Measurements from ENCODE around the gene NAB2. TPM values are rescaled to one million over a fixed set of nuclear protein-coding genes. Genes with fewer than 3 reads are reported as not detected.

Gene NAB2
- total and polyA plus RNA-seq, 10 of the 15 experiments (the other 5 are each of a cell fraction or from before 2014, with no cell fraction given) = 0.35 to 35.2 (median 15.3) TPM

DNA sequence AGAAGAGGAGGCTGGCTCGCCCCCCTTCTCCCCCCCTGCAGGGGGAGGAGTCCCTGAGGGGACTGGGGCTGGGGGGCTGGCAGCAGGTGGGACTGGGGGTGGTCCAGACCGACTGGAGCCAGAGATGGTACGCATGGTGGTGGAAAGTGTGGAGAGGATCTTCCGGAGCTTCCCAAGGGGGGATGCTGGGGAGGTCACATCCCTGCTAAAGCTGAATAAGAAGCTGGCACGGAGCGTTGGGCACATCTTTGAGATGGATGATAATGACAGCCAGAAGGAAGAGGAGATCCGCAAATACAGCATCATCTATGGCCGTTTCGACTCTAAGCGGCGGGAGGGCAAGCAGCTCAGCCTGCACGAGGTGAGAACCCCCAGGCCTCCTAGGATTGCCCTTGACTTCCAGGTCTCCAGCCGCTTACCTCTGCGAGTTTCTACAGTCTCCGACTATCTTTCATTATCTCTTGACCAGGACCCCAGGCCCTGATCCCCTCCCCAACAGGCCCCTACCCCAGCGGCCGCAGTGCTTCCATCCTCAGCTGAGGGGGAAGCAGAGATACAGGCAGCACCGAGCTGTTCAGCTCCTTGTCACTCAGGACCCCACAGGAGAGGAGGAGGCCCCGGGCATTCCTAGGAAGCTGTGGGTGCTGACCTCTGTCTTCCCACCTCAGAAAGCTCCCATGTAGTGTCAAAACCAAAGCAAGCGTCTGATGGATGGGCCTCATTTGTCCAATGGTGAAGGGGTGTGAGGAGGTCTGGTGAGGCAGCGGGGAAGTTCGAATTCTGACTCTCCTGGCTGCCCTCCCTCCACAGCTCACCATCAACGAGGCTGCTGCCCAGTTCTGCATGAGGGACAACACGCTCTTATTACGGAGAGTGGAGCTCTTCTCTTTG, 3.0 kb downstream of the NAB2 start (continued):
- TF ChIP-seq, protein P1, sequence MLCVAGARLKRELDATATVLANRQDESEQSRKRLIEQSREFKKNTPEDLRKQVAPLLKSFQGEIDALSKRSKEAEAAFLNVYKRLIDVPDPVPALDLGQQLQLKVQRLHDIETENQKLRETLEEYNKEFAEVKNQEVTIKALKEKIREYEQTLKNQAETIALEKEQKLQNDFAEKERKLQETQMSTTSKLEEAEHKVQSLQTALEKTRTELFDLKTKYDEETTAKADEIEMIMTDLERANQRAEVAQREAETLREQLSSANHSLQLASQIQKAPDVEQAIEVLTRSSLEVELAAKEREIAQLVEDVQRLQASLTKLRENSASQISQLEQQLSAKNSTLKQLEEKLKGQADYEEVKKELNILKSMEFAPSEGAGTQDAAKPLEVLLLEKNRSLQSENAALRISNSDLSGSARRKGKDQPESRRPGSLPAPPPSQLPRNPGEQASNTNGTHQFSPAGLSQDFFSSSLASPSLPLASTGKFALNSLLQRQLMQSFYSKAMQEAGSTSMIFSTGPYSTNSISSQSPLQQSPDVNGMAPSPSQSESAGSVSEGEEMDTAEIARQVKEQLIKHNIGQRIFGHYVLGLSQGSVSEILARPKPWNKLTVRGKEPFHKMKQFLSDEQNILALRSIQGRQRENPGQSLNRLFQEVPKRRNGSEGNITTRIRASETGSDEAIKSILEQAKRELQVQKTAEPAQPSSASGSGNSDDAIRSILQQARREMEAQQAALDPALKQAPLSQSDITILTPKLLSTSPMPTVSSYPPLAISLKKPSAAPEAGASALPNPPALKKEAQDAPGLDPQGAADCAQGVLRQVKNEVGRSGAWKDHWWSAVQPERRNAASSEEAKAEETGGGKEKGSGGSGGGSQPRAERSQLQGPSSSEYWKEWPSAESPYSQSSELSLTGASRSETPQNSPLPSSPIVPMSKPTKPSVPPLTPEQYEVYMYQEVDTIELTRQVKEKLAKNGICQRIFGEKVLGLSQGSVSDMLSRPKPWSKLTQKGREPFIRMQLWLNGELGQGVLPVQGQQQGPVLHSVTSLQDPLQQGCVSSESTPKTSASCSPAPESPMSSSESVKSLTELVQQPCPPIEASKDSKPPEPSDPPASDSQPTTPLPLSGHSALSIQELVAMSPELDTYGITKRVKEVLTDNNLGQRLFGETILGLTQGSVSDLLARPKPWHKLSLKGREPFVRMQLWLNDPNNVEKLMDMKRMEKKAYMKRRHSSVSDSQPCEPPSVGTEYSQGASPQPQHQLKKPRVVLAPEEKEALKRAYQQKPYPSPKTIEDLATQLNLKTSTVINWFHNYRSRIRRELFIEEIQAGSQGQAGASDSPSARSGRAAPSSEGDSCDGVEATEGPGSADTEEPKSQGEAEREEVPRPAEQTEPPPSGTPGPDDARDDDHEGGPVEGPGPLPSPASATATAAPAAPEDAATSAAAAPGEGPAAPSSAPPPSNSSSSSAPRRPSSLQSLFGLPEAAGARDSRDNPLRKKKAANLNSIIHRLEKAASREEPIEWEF (IDR thresholded peaks at IDR 0.05; ENCODE audit: insufficient replicate concordance, low read depth, low read length) = no peak
- TF ChIP-seq IKZF2 (IDR thresholded peaks at IDR 0.05) (no peak), CHD2 (IDR thresholded peaks at IDR 0.05; ENCODE audit: borderline replicate concordance, low read depth, low read length) (no peak), ZNF24 (IDR thresholded peaks at IDR 0.05) (no peak), HCFC1 (IDR thresholded peaks at IDR 0.05; ENCODE audit: low read length) (no peak), ASH2L (IDR thresholded peaks at IDR 0.05; ENCODE audit: borderline replicate concordance, low read depth) (no peak), ZNF274 (IDR thresholded peaks at IDR 0.05; ENCODE audit: insufficient read depth, insufficient read length) (no peak), MEF2B (IDR thresholded peaks at IDR 0.05; ENCODE audit: partially characterized antibody, poor library complexity, severe bottlenecking) (no peak)
